HCT116 (cell line): ENCODE measurements around the gene TSPAN10.

ENCODE experiments used
- CBX3 ChIP-seq: IDR thresholded peaks from 2 replicates; pipeline ENCODE4 v1.6.1; 2012; ENCODE audit warnings: low read depth
- EGR1 ChIP-seq: IDR thresholded peaks from 2 replicates; pipeline ENCODE4 v1.6.1; 2012; ENCODE audit warnings: low read depth
- EZH2 ChIP-seq: fragments of 200-600 bp; sonication (generic); IDR thresholded peaks from 2 replicates; pipeline ENCODE4 v1.6.1; 2017; ENCODE audit warnings: antibody characterized with exemption, mixed run types
- EZH2phosphoT487 ChIP-seq: fragments of 200-600 bp; IDR thresholded peaks from 2 replicates; pipeline ENCODE4 v1.6.1; 2018; ENCODE audit warnings: antibody characterized with exemption, borderline replicate concordance
- FOSL1 ChIP-seq: IDR thresholded peaks from 2 replicates; pipeline ENCODE4 v1.6.1; 2012; ENCODE audit warnings: low read depth
- POLR2A ChIP-seq: IDR thresholded peaks from 2 replicates; pipeline ENCODE4 v1.7.0; 2011; ENCODE audit warnings: borderline replicate concordance; ENCODE audit not compliant: insufficient read depth, insufficient read length; ENCODE audit errors: extremely low read depth
- POLR2AphosphoS5 ChIP-seq: IDR thresholded peaks from 2 replicates; pipeline ENCODE4 v1.6.1; 2011; ENCODE audit warnings: mild to moderate bottlenecking, low read depth, low read length, moderate library complexity
- RAD21 ChIP-seq: IDR thresholded peaks from 2 replicates; pipeline ENCODE4 v1.6.1; 2012; ENCODE audit warnings: low read depth, mild to moderate bottlenecking
- SIN3A ChIP-seq: IDR thresholded peaks from 2 replicates; pipeline ENCODE4 v1.6.1; 2012; ENCODE audit warnings: low read depth
- YY1 ChIP-seq: IDR thresholded peaks from 2 replicates; pipeline ENCODE4 v1.6.1; 2011; ENCODE audit warnings: low read length, low read depth, moderate library complexity, mild to moderate bottlenecking; ENCODE audit not compliant: insufficient replicate concordance; ENCODE audit errors: extremely low read depth
- ZNF274 ChIP-seq: fragments of 200-500 bp; sonication (Bioruptor generic); IDR thresholded peaks from 2 replicates; pipeline ENCODE4 v1.6.1; 2014; ENCODE audit warnings: mild to moderate bottlenecking, low read depth, low read length, inconsistent platforms
- TF ChIP-seq, protein P1 (sequence below), 3 experiments: fragments of 200-600 bp in 1 of 3; sonication (generic) in 1 of 3; IDR thresholded peaks in 2 of 3; conservative IDR thresholded peaks in 1 of 3; 2 replicates each; pipeline ENCODE4 v1.5.1; 2012 to 2017; ENCODE audit warnings: low read depth in 2 of 3, low read length in 2 of 3, antibody characterized with exemption in 1 of 3, borderline replicate concordance in 1 of 3, control low read depth in 1 of 3, mild to moderate bottlenecking in 1 of 3, mixed read lengths in 1 of 3, mixed run types in 1 of 3, moderate library complexity in 1 of 3; ENCODE audit not compliant: insufficient read depth in 1 of 3
- TF ChIP-seq, protein P2 (sequence below): IDR thresholded peaks from 2 replicates; pipeline ENCODE4 v1.6.1; 2012
- TF ChIP-seq, protein P3 (sequence below): IDR thresholded peaks from 2 replicates; pipeline ENCODE4 v1.6.1; 2012; ENCODE audit warnings: low read depth

DNA sequence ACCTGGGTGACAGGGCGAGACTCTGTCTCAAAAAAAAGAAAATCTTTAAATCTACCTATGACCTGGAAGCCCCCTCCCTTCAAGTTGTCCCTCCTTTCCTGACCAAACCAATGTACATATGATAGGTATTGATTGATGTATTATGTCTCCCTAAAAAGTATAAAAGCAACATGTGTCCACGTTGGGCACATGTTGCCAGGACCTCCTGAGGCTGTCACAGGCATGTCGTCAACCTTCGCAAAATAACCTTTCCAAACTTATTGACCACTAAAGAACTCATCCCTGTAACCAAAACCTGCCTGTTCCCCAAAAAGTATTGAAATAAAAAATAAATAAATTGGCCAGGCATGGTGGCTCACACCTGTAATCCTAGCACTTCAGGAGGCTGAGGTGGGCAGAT lies 25.0 kb downstream of the TSPAN10 start:
- TF ChIP-seq, protein P1, sequence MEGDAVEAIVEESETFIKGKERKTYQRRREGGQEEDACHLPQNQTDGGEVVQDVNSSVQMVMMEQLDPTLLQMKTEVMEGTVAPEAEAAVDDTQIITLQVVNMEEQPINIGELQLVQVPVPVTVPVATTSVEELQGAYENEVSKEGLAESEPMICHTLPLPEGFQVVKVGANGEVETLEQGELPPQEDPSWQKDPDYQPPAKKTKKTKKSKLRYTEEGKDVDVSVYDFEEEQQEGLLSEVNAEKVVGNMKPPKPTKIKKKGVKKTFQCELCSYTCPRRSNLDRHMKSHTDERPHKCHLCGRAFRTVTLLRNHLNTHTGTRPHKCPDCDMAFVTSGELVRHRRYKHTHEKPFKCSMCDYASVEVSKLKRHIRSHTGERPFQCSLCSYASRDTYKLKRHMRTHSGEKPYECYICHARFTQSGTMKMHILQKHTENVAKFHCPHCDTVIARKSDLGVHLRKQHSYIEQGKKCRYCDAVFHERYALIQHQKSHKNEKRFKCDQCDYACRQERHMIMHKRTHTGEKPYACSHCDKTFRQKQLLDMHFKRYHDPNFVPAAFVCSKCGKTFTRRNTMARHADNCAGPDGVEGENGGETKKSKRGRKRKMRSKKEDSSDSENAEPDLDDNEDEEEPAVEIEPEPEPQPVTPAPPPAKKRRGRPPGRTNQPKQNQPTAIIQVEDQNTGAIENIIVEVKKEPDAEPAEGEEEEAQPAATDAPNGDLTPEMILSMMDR (IDR thresholded peaks at IDR 0.05 in 2 of 3, conservative IDR thresholded peaks at IDR 0.05 in 1 of 3; ENCODE audit: borderline replicate concordance in 1 of 3, insufficient read depth in 1 of 3, low read depth in 2 of 3, low read length in 2 of 3) = no peak
- TF ChIP-seq EGR1 (no peak), POLR2A (no peak), EZH2 (no peak), RAD21 (no peak), ZNF274 (no peak), YY1 (no peak), FOSL1 (no peak), POLR2AphosphoS5 (no peak), CBX3 (no peak), SIN3A (no peak), EZH2phosphoT487 (no peak)
- TF ChIP-seq, protein P2, sequence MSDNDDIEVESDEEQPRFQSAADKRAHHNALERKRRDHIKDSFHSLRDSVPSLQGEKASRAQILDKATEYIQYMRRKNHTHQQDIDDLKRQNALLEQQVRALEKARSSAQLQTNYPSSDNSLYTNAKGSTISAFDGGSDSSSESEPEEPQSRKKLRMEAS = no peak
- TF ChIP-seq, protein P3, sequence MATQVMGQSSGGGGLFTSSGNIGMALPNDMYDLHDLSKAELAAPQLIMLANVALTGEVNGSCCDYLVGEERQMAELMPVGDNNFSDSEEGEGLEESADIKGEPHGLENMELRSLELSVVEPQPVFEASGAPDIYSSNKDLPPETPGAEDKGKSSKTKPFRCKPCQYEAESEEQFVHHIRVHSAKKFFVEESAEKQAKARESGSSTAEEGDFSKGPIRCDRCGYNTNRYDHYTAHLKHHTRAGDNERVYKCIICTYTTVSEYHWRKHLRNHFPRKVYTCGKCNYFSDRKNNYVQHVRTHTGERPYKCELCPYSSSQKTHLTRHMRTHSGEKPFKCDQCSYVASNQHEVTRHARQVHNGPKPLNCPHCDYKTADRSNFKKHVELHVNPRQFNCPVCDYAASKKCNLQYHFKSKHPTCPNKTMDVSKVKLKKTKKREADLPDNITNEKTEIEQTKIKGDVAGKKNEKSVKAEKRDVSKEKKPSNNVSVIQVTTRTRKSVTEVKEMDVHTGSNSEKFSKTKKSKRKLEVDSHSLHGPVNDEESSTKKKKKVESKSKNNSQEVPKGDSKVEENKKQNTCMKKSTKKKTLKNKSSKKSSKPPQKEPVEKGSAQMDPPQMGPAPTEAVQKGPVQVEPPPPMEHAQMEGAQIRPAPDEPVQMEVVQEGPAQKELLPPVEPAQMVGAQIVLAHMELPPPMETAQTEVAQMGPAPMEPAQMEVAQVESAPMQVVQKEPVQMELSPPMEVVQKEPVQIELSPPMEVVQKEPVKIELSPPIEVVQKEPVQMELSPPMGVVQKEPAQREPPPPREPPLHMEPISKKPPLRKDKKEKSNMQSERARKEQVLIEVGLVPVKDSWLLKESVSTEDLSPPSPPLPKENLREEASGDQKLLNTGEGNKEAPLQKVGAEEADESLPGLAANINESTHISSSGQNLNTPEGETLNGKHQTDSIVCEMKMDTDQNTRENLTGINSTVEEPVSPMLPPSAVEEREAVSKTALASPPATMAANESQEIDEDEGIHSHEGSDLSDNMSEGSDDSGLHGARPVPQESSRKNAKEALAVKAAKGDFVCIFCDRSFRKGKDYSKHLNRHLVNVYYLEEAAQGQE = no peak
